Ishikawa (cell line): ENCODE data around the gene PLAAT5.

Source experiments
- CREB1 ChIP-seq: IDR thresholded peaks from 2 replicates; pipeline ENCODE4 v1.6.1; 2012; ENCODE audit warnings: low read depth
- EP300 ChIP-seq: IDR thresholded peaks from 2 replicates; pipeline ENCODE4 v1.6.1; 2012; ENCODE audit warnings: borderline replicate concordance
- YY1 ChIP-seq: IDR thresholded peaks from 2 replicates; pipeline ENCODE4 v1.6.1; 2012; ENCODE audit warnings: low read depth
- ZBTB7A ChIP-seq: IDR thresholded peaks from 2 replicates; pipeline ENCODE4 v1.6.1; 2012; ENCODE audit warnings: low read depth

GRCh38 chr11:63502252-63502820, 11.4 kb upstream of the PLAAT5 start:
- TF ChIP-seq ZBTB7A = no peak
- no peak for TF ChIP-seq YY1
- TF ChIP-seq CREB1 = no peak
- TF ChIP-seq EP300 = no peak
